Measurements from ENCODE around the gene UCP2.

DNA sequence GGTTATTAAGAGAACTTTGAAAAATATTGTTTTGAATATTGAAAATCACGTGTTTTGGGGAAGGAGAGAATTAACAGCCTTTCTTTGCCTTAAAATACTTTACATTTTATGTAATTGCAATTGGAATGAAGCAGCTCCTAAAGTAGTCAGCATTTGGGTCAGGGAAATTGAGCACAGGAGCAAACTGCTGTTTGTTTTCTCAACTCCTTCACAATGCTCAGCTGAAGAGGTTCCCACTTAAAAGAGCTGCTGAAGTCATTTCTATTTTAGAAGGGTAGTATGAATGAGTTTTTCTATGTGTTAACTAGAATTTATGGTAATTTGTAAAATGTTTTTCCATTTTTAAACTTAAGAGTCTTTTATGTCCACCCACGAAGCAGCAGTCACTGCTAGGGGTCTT is 8.1 kb upstream of the UCP2 start:
- TF ChIP-seq CEBPB (IDR thresholded peaks at IDR 0.05) (no peak), EP300 (IDR thresholded peaks at IDR 0.05; ENCODE audit: borderline replicate concordance) (no peak), YY1 (IDR thresholded peaks at IDR 0.05; ENCODE audit: low read depth) (no peak), TAF1 (IDR thresholded peaks at IDR 0.05; ENCODE audit: low read depth) (no peak), RAD21 (IDR thresholded peaks at IDR 0.05; ENCODE audit: low read depth) (no peak), NFIC (IDR thresholded peaks at IDR 0.05) (no peak), EGR1 (IDR thresholded peaks at IDR 0.05) (no peak)
- TF ChIP-seq, protein P1, sequence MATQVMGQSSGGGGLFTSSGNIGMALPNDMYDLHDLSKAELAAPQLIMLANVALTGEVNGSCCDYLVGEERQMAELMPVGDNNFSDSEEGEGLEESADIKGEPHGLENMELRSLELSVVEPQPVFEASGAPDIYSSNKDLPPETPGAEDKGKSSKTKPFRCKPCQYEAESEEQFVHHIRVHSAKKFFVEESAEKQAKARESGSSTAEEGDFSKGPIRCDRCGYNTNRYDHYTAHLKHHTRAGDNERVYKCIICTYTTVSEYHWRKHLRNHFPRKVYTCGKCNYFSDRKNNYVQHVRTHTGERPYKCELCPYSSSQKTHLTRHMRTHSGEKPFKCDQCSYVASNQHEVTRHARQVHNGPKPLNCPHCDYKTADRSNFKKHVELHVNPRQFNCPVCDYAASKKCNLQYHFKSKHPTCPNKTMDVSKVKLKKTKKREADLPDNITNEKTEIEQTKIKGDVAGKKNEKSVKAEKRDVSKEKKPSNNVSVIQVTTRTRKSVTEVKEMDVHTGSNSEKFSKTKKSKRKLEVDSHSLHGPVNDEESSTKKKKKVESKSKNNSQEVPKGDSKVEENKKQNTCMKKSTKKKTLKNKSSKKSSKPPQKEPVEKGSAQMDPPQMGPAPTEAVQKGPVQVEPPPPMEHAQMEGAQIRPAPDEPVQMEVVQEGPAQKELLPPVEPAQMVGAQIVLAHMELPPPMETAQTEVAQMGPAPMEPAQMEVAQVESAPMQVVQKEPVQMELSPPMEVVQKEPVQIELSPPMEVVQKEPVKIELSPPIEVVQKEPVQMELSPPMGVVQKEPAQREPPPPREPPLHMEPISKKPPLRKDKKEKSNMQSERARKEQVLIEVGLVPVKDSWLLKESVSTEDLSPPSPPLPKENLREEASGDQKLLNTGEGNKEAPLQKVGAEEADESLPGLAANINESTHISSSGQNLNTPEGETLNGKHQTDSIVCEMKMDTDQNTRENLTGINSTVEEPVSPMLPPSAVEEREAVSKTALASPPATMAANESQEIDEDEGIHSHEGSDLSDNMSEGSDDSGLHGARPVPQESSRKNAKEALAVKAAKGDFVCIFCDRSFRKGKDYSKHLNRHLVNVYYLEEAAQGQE (IDR thresholded peaks at IDR 0.05; ENCODE audit: low read depth): no peak

All from Ishikawa (cell line).